DMS 273 (cell line): ENCODE measurements around the gene MPHOSPH6.
"Not testable (repeated sequence)": the region's sequence is repeated elsewhere in the genome, so short reads cannot be mapped to it uniquely, and the experiment has no call there.

Source experiments
- DNase-seq: peaks from one replicate; lab custom pipeline; 2025; ENCODE audit not compliant: unreplicated experiment; lab: John Stamatoyannopoulos, UW

Gene MPHOSPH6

GRCh38 chr16:82176204-82176603 lies 6.2 kb upstream of the MPHOSPH6 start:
- DNase-seq: no peak

GRCh38 chr16:82175627-82176026 lies 5.6 kb upstream of the MPHOSPH6 start:
- DNase-seq: no peak

- no peak for DNase-seq
Measured at GRCh38 chr16:82167670-82168069, 2.4 kb downstream of the MPHOSPH6 start.

- DNase-seq: no peak
Measured at GRCh38 chr16:82160226-82160625, 9.8 kb downstream of the MPHOSPH6 start.

- DNase-seq: no peak
Measured at GRCh38 chr16:82157836-82158235, 12.2 kb downstream of the MPHOSPH6 start.

GRCh38 chr16:82157534-82157812 lies 12.6 kb downstream of the MPHOSPH6 start:
- no peak for DNase-seq

DNA sequence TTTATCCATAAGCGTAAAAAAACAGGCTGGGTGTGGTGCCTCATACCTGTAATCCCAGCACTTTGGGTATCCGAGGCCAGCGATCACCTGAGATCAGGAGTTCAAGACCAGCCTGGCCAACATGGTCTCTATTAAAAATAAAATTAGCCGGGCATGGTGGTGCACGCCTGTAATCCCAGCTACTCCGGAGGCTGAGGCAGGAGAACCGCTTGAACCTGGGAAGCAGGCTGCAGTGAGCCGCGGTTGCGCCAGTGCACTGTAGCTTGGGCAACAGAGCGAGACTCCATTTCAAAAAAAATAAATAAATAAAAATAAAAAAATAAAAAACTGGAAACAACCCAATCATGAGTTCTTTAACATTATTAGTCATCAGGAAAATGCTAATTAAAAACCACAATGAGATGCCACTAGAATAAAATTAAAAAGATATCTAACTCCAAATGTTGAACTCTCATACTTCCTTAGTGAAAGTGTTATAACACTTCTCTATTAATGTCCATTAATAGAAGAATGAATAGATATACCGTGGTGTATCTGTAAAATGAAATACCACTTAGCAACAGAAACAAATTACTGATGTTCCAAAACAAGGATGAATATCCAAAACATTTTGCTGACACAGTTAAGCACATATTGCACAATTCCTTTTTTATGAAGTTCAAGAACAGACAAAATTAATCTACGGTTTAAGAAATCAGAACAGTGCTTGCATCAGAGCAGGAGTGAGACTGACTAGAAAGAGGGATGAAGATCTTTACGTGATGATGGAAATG lies 13.1 kb downstream of the MPHOSPH6 start:
- no peak for DNase-seq

DNA sequence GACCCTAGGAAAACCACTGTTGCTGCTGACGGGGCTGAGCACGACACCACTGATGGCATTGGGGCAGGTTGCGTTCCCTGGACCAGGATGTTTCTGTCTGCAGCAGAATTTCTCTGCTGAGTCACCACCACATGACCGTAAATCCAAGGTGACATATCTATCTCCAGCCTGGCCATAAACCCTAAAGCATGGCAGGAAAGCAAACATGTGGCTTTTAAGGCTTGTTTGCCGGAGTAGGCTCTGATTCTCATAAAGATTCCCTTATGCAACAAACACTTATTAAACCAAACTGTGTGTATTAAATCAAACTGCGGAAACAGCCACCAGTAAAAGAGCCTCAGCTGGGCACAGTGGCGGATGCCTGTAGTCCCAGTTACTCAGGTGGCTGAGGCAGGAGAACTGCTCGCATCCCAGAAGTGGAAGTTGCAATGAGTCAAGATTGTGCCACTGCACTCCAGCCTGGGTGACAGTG lies 17.3 kb downstream of the MPHOSPH6 start:
- DNase-seq: no peak

DNA sequence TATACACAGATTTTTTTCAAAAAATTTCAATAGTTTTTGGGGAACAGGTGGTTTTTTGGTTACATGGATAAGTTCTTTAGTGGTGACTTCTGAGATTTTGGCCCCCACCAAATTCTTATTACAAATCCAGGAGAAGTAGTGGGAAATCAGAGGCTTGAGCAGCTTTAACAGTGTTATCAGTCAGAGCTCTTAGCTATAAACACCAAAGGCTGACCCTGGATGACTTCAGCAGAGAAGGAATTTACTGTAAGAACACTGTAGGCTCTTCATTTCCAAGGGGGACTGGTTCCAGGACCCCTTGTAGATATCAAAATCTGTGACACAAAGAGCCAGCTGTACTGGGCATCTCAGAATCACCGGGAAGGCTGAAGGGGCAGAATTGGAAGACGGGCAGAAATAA lies 17.8 kb downstream of the MPHOSPH6 start:
- no peak for DNase-seq

DNA sequence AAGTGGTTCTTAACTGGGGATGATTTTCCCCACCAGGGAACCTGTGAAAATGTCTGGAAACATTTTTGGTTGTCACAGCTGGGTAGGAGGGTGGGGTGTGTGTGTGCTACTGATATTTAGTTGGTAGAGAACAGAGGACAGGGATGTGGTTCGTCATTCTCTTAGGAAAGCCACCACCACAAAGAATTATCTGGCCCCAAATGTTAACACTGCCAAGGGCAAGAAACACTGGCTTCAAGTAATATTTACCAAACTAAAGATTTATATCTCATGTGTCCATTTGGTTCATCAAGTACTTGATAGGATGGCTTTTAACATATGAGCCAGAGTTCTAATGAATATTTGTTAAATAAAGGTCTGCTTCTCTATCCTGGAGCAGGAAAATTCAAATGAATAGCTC lies 19.5 kb downstream of the MPHOSPH6 start:
- no peak for DNase-seq

DNA sequence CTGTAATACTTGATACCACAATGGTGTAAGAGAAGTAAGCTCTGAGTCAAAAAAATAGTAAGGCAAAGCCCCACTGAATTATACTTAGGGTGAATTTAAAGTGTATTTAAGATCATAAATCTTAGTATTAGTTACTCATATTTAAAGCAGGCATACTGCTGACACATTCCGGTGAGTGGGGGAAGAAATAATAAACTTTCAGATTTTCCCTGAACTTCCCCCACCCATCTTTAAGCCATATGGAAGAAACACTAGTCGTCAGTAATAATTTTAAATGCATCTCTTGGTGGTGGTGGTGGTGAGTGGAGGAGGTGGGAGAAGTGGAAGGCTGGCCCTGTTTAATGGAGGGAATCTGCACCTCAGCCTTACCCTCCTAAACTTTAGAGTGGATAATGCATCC lies 20.5 kb downstream of the MPHOSPH6 start:
- no peak for DNase-seq

DNA sequence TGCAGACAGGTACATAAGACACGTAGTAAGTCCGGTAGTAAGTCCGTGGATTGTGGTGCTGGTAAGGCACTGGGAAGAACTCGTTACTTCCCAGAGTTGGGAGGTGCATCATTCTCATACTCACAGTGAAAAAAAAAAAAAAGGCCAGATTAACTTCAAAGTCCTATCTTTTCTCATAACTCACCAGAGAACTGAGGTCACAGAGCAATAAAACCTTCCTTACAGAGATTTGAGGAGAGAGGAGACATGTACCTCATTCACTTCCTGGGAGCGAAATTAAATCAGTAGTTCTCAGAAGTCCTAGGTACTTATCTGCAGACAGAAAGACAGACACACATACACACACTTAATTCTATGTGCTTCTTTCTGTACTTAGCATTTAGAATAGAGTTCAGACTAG lies 22.5 kb downstream of the MPHOSPH6 start:
- DNase-seq: no peak

GRCh38 chr16:82146957-82147356 lies 23.1 kb downstream of the MPHOSPH6 start:
- no peak for DNase-seq

DNA sequence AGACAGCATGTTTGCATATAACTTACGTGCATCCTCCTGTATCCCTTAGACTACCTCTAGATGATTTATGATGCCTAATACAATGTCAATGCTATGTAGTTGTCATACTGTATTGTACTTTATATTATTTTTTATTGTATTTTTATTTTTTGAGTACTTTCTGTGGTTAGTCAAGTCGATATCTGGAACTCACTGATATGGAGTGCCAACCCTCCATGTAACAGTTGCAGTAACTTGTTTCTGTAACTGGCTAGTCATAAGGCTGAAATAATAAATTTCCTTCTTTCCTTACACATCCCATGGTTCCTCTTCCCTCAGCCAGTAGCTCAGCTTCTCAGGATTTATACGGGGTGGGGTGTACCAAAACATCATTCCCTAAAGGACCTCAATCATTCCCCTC lies 23.5 kb downstream of the MPHOSPH6 start:
- DNase-seq: no peak

GRCh38 chr16:82139286-82139571 lies 30.8 kb downstream of the MPHOSPH6 start:
- not testable (repeated sequence) for DNase-seq

- DNase-seq: peak; percentile 39
Measured at GRCh38 chr16:82138478-82139285, 31.3 kb downstream of the MPHOSPH6 start.

GRCh38 chr16:82137822-82138167 lies 32.2 kb downstream of the MPHOSPH6 start:
- peak; percentile 23 for DNase-seq

DNA sequence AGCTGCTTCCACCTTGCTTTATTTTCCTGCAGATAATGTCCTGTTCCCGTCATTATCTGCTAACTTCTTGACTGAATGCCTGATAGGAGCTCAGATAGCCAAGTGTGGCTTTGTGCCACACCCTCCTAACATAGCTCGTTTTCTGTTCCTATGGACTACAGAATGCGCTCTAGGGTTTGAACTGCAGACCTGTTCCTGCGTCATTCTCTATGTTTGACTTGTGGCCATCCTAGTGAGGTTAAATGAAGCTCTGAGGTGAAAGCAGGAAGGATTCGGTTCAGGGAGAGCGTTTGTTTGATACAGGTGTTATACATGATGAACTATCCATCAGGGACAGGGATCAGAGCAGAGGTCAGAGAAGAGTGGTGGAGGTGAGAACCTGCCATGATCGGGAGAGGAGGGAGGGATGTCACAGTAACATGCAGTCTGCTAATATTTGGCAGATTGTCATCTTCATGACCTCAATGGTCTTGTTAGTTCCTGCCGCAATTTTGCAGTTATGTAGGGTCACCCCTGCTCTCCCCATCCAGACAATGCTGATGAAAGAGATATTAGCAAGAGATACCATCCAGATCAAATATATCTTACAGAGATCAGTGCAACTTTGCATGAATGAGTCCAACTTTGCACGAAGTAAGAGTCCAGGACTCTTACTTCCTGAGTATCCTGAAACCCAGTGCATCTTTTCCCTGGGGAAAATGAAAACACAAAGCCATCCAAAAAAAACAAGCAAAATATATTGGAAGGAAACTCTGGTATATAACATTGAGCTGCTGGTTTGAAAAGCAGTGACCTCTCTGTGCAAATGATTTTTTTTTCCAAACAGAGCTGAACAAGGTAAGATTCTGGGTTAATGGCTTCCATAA lies 32.8 kb downstream of the MPHOSPH6 start:
- no peak for DNase-seq

DNA sequence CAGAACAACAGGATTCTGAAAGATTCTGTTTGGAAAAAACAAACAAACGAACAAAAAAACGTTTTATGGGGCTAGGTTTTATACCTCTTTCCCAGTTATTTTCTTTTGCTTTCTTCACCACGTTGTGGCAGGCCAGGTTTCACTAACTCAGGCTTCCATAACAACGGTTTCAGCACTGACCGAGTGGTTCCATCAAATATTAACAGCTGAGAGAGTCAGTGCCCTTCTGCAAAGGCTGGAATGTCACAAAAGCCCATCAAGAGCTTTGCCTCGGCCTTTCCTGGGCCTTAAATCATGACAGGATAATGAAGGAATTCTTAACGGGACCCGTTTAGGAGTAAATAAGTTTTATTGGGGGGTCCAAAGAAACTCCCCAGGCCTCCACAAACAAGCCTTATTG lies 34.2 kb downstream of the MPHOSPH6 start:
- no peak for DNase-seq

DNA sequence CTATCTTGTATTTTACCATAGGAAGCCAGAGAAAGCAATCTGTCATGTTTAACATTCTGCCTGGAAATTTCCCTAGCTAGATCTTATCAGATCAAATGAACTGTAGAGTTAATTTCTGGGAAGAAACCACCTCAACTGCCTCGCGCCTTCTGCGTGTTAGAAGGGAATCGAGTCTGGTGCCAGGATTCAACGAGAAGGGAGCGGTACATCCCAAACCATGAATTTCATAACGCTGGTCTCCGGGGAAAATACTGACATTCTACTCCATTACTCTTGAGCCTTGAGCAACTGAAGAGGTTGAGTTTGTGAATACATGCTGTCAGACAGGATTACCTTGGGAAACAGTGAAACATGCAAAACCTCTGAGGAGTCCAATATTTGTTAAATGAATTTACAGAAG lies 35.2 kb downstream of the MPHOSPH6 start:
- no peak for DNase-seq

DNA sequence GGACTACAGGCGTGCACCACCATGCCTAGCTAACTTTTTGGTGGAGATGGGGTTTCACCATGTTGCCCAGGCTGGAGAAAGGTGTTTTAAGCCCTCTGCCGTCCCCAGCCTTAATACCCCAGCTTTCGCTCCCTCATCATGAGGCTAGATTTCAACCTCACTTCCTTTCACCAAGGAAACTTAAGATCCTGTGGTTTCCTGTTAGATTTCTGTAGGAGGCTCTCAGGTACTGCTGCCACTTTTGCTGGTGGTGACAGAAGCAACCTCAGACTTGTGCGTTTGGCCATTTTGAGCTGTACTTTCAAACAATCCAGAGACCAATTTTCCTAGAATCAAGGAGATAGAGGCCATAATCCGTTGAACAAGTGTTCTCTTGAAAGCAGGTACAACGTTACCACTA lies 36.2 kb downstream of the MPHOSPH6 start:
- no peak for DNase-seq

- no peak for DNase-seq
Measured at GRCh38 chr16:82129881-82130280, 40.1 kb downstream of the MPHOSPH6 start.
